ENCODE data around the gene THSD4.

DNA sequence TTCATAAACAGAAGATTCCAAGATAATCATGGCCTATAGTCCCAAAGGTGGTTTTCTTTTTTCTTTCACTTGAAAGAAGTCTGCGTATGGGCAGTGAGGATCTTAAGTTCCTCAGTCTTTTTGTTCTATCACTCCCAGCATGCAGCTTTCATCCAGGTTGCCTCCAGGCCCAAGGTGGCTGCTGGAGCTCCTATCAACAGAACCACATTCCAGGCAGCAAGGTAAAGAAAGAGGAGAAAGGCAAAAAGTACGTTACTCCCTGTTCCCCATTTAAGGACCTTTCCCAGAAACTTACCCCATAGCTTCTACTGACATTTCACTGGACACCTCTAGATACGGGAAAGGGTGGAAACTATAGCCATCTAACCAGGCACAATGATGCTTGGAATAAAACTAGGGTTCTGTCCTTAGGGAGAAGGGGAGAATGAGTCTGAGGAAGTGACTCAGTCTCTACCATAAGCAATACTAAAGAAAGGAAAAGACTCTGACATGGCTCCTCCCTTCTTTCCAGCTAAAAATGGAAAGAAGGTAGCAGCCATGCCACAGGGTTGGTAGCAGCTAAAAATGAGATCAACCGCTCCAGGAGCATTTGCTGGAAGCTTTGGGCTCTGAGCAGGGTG lies 381.2 kb downstream of the THSD4 start:
- TF ChIP-seq CTCF (conservative IDR thresholded peaks at IDR 0.05; ENCODE audit: low read depth, low read length) (no peak), EZH2 (IDR thresholded peaks at IDR 0.05; ENCODE audit: low read length, unreplicated experiment) (no peak), EZH2phosphoT487 (IDR thresholded peaks at IDR 0.05; ENCODE audit: borderline replicate concordance, low read length) (no peak)
